SK-N-SH (cell line): ENCODE results near the gene FAM222B. TPM values are rescaled to one million over a fixed set of nuclear protein-coding genes. Genes with fewer than 3 reads are reported as not detected.
"Not testable (repeated sequence)": the region's sequence is repeated elsewhere in the genome, so short reads cannot be mapped to it uniquely, and the experiment has no call there.

Source experiments
- CTCF ChIA-PET: fragments of 300-600, 350-600 bp; formaldehyde crosslinking; extraction: SDS; loops from one replicate; lab custom pipeline; 2021; lab: Yijun Ruan, JAX
- POLR2A ChIA-PET: fragments of 350-600 bp; sonication (Branson Sonifier 250); formaldehyde crosslinking; extraction: SDS; loops from one replicate; lab custom pipeline; 2020; ENCODE audit warnings: antibody characterized with exemption, inconsistent platforms; lab: Yijun Ruan, JAX
- DNase-seq: peaks from one replicate; pipeline ENCODE4 v3.0.0; 2012
- H2AFZ ChIP-seq: fragments of 200-600 bp; sonication (generic); 2 replicates; pipeline ENCODE4 v1.8.1; 2016; ENCODE audit warnings: antibody characterized with exemption, mild to moderate bottlenecking, low read depth
- H3F3A ChIP-seq: fragments of 200-600 bp; sonication (generic); replicated peaks from 2 replicates; pipeline ENCODE3; 2016; ENCODE audit warnings: antibody characterized with exemption, mild to moderate bottlenecking; ENCODE audit not compliant: insufficient read depth
- H3K27ac ChIP-seq, 2 experiments: fragments of 200-500 bp in 1 of 2; fragments of 200-600 bp in 1 of 2; sonication (Bioruptor generic) in 1 of 2; sonication (generic), shearing (Covaris generic) in 1 of 2; 2 replicates each; pipeline versions ENCODE4 v1.5.1 to v1.6.1; 2014 to 2016; ENCODE audit warnings: low read depth in 2 of 2, inconsistent platforms in 1 of 2, low read length in 1 of 2, mild to moderate bottlenecking in 1 of 2, mixed read lengths in 1 of 2
- H3K27me3 ChIP-seq: fragments of 200-600 bp; sonication (generic), shearing (Covaris generic); 2 replicates; pipeline ENCODE4 v1.6.1; 2016; ENCODE audit warnings: mixed run types; ENCODE audit not compliant: insufficient read depth
- H3K36me3 ChIP-seq, 2 experiments: fragments of 200-500 bp in 1 of 2; fragments of 200-600 bp in 1 of 2; sonication (Bioruptor generic) in 1 of 2; sonication (generic) in 1 of 2; replicated peaks in 1 of 2; 2 replicates each; pipeline versions ENCODE3 to v1.5.1; 2014 to 2016; ENCODE audit warnings: low read length in 1 of 2, mild to moderate bottlenecking in 1 of 2; ENCODE audit not compliant: insufficient read depth in 2 of 2, control insufficient read depth in 1 of 2
- H3K4me1 ChIP-seq, 2 experiments: fragments of 200-500 bp in 1 of 2; fragments of 200-600 bp in 1 of 2; sonication (Bioruptor generic) in 1 of 2; sonication (generic), shearing (Covaris generic) in 1 of 2; 2 replicates each; pipeline versions ENCODE4 v1.5.1 to v1.6.1; 2014 to 2016; ENCODE audit warnings: low read depth in 1 of 2, low read length in 1 of 2, mixed run types in 1 of 2; ENCODE audit not compliant: insufficient read depth in 2 of 2, control insufficient read depth in 1 of 2
- H3K4me2 ChIP-seq: fragments of 200-600 bp; sonication (generic), shearing (Covaris generic); 2 replicates; pipeline ENCODE4 v1.6.1; 2017; ENCODE audit warnings: mixed run types
- H3K4me3 ChIP-seq, 2 experiments: fragments of 200-500 bp in 1 of 2; fragments of 200-600 bp in 1 of 2; sonication (Bioruptor generic) in 1 of 2; sonication (generic), shearing (Covaris generic) in 1 of 2; 2 replicates each; pipeline versions ENCODE4 v1.5.1 to v1.8.1; 2014 to 2016; ENCODE audit warnings: low read depth in 2 of 2, inconsistent platforms in 1 of 2, low read length in 1 of 2, mild to moderate bottlenecking in 1 of 2, mixed read lengths in 1 of 2, moderate library complexity in 1 of 2
- H3K79me2 ChIP-seq: fragments of 200-600 bp; sonication (generic); 2 replicates; pipeline ENCODE4 v1.8.1; 2017; ENCODE audit warnings: mild to moderate bottlenecking; ENCODE audit not compliant: insufficient read depth
- H3K9ac ChIP-seq: fragments of 200-600 bp; sonication (generic); 2 replicates; pipeline ENCODE4 v1.6.1; 2017; ENCODE audit warnings: mixed run types
- H3K9me2 ChIP-seq: fragments of 200-600 bp; sonication (generic); 2 replicates; pipeline ENCODE4 v1.6.1; 2017; ENCODE audit warnings: mixed run types
- H3K9me3 ChIP-seq: fragments of 200-600 bp; sonication (generic); 2 replicates; pipeline ENCODE4 v1.6.1; 2017; ENCODE audit warnings: mixed run types, mild to moderate bottlenecking, moderate library complexity
- H4K20me1 ChIP-seq: fragments of 200-600 bp; sonication (generic); 2 replicates; pipeline ENCODE4 v1.6.1; 2017; ENCODE audit warnings: mild to moderate bottlenecking, mixed run types; ENCODE audit not compliant: insufficient read depth
- MEF2A ChIP-seq: IDR thresholded peaks from 2 replicates; pipeline ENCODE4 v1.4.0; 2012; ENCODE audit warnings: low read depth, borderline replicate concordance
- NRF1 ChIP-seq: IDR thresholded peaks from 2 replicates; pipeline ENCODE4 v1.6.1; 2012; ENCODE audit warnings: low read depth, mild to moderate bottlenecking, low read length
- POLR2AphosphoS5 ChIP-seq: IDR thresholded peaks from 2 replicates; pipeline ENCODE4 v1.6.1; 2012; ENCODE audit warnings: low read depth, low read length
- RAD21 ChIP-seq: IDR thresholded peaks from 2 replicates; pipeline ENCODE4 v1.6.1; 2012; ENCODE audit warnings: mild to moderate bottlenecking, low read length
- RFX5 ChIP-seq: IDR thresholded peaks from 2 replicates; pipeline ENCODE4 v1.6.1; 2012; ENCODE audit warnings: mild to moderate bottlenecking, improper control_type of control experiment, low read length
- WGBS: methylation state at CpG from one replicate; pipeline ENCODE4 v1.1.6; 2017; ENCODE audit warnings: low lambda C conversion rate; 5-methylcytosine and 5-hydroxymethylcytosine counted together
- polyA plus RNA-seq, 3 experiments: library from polyadenylated mRNA; depleted of rRNA; stranded (reverse); fragments of >200 nt; gene quantifications; 2 replicates each; pipeline ENCODE4 v1.2.3, GENCODE V29; 2012
- TF ChIP-seq, protein P1 (sequence below): fragments of 200-600 bp; sonication (generic); IDR thresholded peaks from 2 replicates; pipeline ENCODE4 v1.6.1; 2017; ENCODE audit warnings: antibody characterized with exemption, mild to moderate bottlenecking, moderate library complexity

Gene FAM222B
- polyA plus RNA-seq, 1 of the 3 experiments (the other 2 are of a cell fraction) = 9.0 TPM

DNA sequence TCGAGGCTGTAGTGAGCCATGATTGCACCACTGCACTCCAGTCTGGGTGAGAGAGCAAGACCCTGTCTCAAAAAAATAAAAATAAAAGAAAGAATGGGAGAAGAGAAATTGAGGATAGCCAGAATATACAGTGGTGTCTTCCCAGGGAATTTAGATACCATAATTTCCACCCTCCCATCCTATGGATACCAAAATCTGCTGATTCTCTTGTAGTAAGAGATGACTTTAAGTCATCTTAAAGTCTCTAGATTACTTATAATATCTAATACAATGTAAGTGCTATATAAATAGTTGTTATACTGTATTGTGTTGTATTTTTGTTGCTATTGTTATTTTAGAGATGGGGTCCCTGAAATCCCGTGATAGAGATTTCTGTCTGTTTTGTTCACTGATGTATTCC is 10.7 kb upstream of the FAM222B start:
- peaks cover 14% of the 10 kb centered on the region for H3K79me2 ChIP-seq
- H3K9ac ChIP-seq = no peak overlapping the region
- ChIA-PET POLR2A (interaction anchor here (1.1 kb wide), 1 partner anchor 10 kb away, joined by 3 read pairs; no protein-coding TSS in a partner anchor), CTCF (interaction anchor here (1.1 to 1.2 kb wide), 2 partner anchors 89 to 126 kb away, joined by 3 to 4 read pairs; no protein-coding TSS in a partner anchor)
- no peak overlapping the region for H3K4me2 ChIP-seq
- TF ChIP-seq NRF1 (no peak), POLR2AphosphoS5 (no peak), RFX5 (no peak)
- TF ChIP-seq, all 33 proteins: peak for 0
- H3K9me3 ChIP-seq = no peaks in the 10 kb centered on the region
- no peak overlapping the region for H2AFZ ChIP-seq
- H3K27me3 ChIP-seq = no peaks in the 10 kb centered on the region
- 83% methylated on average over 2 of the region's 2 CpGs for WGBS
- no peak for DNase-seq
- H3K36me3 ChIP-seq = peaks cover 0 to 10% of the 10 kb centered on the region in 2 experiments
- H3K9me2 ChIP-seq = no peaks in the 10 kb centered on the region
- no peaks in the 10 kb centered on the region for H3F3A ChIP-seq
- H3K4me3 ChIP-seq = no peak overlapping the region
- H4K20me1 ChIP-seq = no peaks in the 10 kb centered on the region
- no peak overlapping the region for H3K27ac ChIP-seq
- H3K4me1 ChIP-seq = peaks cover 0 to 5% of the 10 kb centered on the region in 2 experiments; a peak in 2 of 4 replicates

DNA sequence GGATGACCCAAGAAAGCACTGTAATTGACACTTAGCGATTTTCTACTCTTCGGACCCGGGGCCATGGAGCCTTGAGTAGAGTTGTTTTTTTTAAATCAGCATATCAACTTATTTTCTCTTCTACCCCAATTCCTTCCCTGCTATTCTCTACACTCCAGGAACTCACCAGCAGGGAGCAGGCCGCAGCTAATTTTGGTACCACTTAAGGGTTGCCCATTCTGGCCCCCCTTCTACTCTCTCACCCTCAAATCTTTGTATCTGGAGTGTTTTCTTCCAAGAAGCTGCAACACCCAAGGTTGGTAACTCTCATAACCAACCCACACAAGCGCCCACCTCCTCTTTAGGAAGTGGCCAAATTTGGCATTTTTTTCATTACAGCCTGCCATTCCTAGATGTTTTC is 6.7 kb upstream of the FAM222B start:
- no peaks in the 10 kb centered on the region for H3K9me3 ChIP-seq
- no peaks in the 10 kb centered on the region for H3K79me2 ChIP-seq
- no peak overlapping the region for H3K4me3 ChIP-seq
- CTCF ChIA-PET = interaction anchor here (0.7 to 1.5 kb wide), 6 partner anchors 9 to 122 kb away, joined by 3 to 10 read pairs (median 4); partner anchors contain the start of gene TLCD1
- no peaks in the 10 kb centered on the region; a peak in 1 of 4 replicates for H3K4me1 ChIP-seq
- DNase-seq = peak; percentile 25
- POLR2A ChIA-PET = no interaction called here
- peak overlapping the region; percentile 44; the same call in 1 of the 2 replicates for H2AFZ ChIP-seq
- no peaks in the 10 kb centered on the region for H3K27me3 ChIP-seq
- no peak overlapping the region for H3K4me2 ChIP-seq
- no peak for TF ChIP-seq MEF2A
- TF ChIP-seq, protein P1, sequence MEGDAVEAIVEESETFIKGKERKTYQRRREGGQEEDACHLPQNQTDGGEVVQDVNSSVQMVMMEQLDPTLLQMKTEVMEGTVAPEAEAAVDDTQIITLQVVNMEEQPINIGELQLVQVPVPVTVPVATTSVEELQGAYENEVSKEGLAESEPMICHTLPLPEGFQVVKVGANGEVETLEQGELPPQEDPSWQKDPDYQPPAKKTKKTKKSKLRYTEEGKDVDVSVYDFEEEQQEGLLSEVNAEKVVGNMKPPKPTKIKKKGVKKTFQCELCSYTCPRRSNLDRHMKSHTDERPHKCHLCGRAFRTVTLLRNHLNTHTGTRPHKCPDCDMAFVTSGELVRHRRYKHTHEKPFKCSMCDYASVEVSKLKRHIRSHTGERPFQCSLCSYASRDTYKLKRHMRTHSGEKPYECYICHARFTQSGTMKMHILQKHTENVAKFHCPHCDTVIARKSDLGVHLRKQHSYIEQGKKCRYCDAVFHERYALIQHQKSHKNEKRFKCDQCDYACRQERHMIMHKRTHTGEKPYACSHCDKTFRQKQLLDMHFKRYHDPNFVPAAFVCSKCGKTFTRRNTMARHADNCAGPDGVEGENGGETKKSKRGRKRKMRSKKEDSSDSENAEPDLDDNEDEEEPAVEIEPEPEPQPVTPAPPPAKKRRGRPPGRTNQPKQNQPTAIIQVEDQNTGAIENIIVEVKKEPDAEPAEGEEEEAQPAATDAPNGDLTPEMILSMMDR = peak; percentile 19; the same call in 1 of the 2 replicates
- no peaks in the 10 kb centered on the region for H3K9me2 ChIP-seq
- no peaks in the 10 kb centered on the region for H4K20me1 ChIP-seq
- H3K27ac ChIP-seq = no peak overlapping the region
- H3K9ac ChIP-seq = no peak overlapping the region
- H3F3A ChIP-seq = no peaks in the 10 kb centered on the region
- 69% methylated on average over 5 of the region's 5 CpGs for WGBS
- no peaks in the 10 kb centered on the region for H3K36me3 ChIP-seq

DNA sequence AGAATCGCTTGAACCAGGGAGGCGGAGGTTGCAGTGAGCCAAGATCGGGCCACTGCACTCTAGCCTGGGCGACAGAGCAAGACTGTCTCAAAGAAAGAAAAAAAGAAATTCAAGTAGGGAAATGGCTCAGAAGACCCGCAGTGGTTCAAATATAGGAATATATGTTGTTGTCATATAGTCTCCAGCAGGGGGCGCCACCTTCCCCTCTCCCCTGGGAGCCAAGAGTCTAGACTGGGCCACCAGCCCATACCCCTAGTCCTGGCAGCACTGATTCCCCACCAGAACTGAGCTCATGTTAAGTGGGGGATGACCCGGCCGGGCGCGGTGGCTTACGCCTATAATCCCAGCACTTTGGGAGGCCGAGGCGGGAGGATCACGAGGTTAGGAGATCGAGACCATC is 6.1 kb upstream of the FAM222B start:
- H3K79me2 ChIP-seq, H3K9ac ChIP-seq, POLR2A ChIA-PET, H2AFZ ChIP-seq, H3K36me3 ChIP-seq, H3F3A ChIP-seq, H3K4me1 ChIP-seq, H4K20me1 ChIP-seq, H3K27me3 ChIP-seq, H3K4me3 ChIP-seq, H3K9me3 ChIP-seq, H3K27ac ChIP-seq, H3K9me2 ChIP-seq, H3K4me2 ChIP-seq: not testable (repeated sequence)
- TF ChIP-seq RAD21 = peak; percentile 14; the same call in 1 of the 2 replicates
- TF ChIP-seq, protein P1 = peak; percentile 58
- CTCF ChIA-PET = interaction anchor here (0.7 to 1.5 kb wide), 6 partner anchors 9 to 122 kb away, joined by 3 to 10 read pairs (median 4); partner anchors contain the start of gene TLCD1
- WGBS = 80% methylated on average over 14 of the region's 15 CpGs
- peak; percentile 71 for DNase-seq

DNA sequence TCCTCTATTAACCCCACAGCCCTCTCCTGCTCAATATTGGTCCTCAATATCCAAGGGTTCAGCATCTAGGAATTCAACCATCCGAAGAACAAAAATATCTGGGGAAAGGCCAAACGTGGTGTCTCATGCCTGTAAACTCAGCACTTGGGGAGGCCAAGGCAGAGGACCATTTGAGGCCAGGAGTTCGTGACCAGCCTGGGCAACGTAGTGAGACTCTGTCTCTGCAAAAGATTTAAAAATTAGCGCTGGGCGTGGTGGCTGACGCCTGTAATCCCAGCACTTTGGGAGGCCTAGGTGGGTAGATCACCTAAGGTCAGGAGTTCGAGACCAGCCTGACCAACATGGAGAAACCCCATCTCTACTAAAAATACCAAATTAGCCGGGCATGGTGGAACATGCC is 4.1 kb upstream of the FAM222B start:
- H4K20me1 ChIP-seq, H3K27me3 ChIP-seq, H3K9me2 ChIP-seq, H3K4me1 ChIP-seq, H3K79me2 ChIP-seq, H3K4me3 ChIP-seq, H2AFZ ChIP-seq, H3F3A ChIP-seq, H3K27ac ChIP-seq, H3K9me3 ChIP-seq, H3K9ac ChIP-seq, CTCF ChIA-PET, DNase-seq, H3K4me2 ChIP-seq, POLR2A ChIA-PET, H3K36me3 ChIP-seq: not testable (repeated sequence)
- 91% methylated on average over 9 of the region's 9 CpGs for WGBS
